ENCODE measurements around the gene SEPTIN10. TPM values are rescaled to one million over a fixed set of nuclear protein-coding genes. Genes with fewer than 3 reads are reported as not detected.
"Not testable (repeated sequence)": the region's sequence is repeated elsewhere in the genome, so short reads cannot be mapped to it uniquely, and the experiment has no call there.

SEPTIN10 gene
- total RNA-seq, 2 experiments from 2014 or later = 8.4 to 9.8 TPM

DNA sequence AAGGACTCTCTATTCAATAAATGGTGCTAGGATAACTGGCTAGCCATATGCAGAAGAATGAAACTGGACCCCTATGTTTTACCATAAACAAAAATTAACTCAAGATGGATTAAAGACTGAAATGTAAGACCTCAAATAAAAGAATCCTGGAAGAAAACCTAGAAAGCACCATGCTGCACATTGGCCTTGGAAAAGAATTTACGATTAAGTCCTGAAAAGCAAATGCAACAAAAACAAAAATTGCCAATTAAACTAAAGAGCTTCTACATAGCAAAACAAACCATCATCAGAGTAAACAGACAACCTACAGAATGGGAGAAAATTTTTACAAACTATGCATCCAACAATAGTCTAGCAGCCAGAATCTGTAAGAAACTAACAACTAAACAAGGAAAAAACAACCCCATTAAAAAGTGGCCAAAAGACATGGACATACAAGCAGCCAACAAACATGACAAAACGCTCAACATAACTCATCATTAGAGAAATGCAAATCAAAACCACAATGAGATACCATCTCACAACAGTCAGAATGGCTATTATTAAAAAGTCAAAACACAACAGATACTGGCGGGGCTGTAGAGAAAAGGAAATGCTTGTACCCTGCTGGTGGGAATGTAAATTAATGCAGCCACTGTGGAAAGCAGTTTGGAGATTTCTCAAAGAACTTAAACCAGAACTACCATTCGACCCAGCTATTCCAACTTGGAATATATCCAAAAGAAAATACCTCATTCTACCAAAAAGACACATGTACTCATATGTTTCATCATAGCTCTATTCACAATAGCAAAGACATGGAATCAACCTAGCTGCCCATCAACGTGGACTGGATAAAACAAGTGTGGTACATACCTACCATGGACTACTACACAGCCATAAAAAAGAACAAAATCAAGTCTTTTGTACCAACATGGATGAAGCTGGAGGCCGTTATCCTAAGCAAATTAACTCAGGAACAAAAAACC lies 30.6 kb downstream of the SEPTIN10 start:
- CTCF ChIA-PET = no interaction called here
- no peak for DNase-seq
- POLR2A ChIA-PET = no interaction called here
- Mint-ChIP-seq H3K27ac (no peak overlapping the region), H3K4me3 (no peak overlapping the region), H3K9me3 (no peaks in the 10 kb centered on the region), H3K36me3 (no peaks in the 10 kb centered on the region), H3K4me1 (ENCODE audit: low read depth) (no peaks in the 10 kb centered on the region), H3K27me3 (peaks cover 5% of the 10 kb centered on the region)
- intact Hi-C loops (cut with micrococcal nuclease) = no loop called here

DNA sequence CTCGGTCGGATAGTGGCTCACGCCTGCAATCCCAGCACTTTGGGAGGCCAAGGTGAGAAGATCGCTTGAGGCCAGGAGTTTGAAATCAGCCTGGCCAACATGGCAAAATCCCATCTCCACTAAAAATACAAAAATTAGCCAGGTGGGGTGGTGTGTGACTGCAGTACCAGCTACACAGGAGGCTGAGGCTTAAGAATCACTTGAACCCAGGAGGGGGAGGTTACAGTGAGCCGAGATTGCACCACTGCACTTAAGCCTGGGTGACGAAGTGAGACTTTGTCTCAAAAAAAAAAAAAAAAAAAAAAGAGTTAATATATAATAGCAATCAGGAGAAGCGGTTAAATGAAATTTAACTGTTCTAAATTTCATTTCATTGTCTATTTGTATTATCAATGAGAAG lies 36.1 kb downstream of the SEPTIN10 start:
- intact Hi-C loops (cut with micrococcal nuclease); H3K36me3 Mint-ChIP-seq; H3K4me3 Mint-ChIP-seq; H3K27ac Mint-ChIP-seq; POLR2A ChIA-PET; H3K4me1 Mint-ChIP-seq (ENCODE audit: low read depth); CTCF ChIA-PET; H3K9me3 Mint-ChIP-seq; H3K27me3 Mint-ChIP-seq; DNase-seq: not testable (repeated sequence)

DNA sequence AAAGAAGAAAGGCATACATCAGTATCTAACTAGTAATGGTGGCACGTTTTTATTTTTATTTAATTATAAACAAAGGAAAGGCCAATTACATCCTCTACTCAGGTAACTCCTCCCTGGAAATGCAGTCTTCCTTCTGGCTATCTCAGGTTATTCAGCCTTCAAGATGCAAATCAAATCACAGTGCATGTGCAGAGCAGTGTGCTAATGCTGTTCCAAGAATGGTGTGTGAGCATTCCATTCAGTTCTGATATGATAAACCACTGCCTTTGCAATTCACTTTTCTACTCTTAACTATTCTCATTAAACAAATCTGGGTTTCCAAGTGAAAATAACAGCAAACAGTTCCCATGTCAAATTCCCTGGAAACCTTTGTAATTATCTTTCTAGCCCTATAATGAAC lies 38.4 kb downstream of the SEPTIN10 start:
- Mint-ChIP-seq H3K36me3 (no peaks in the 10 kb centered on the region), H3K9me3 (no peaks in the 10 kb centered on the region), H3K27ac (no peak overlapping the region), H3K27me3 (peaks cover 4% of the 10 kb centered on the region), H3K4me1 (ENCODE audit: low read depth) (no peaks in the 10 kb centered on the region), H3K4me3 (no peak overlapping the region)
- ChIA-PET POLR2A (no interaction called here), CTCF (no interaction called here)
- intact Hi-C loops (cut with micrococcal nuclease) = no loop called here
- no peak for DNase-seq

DNA sequence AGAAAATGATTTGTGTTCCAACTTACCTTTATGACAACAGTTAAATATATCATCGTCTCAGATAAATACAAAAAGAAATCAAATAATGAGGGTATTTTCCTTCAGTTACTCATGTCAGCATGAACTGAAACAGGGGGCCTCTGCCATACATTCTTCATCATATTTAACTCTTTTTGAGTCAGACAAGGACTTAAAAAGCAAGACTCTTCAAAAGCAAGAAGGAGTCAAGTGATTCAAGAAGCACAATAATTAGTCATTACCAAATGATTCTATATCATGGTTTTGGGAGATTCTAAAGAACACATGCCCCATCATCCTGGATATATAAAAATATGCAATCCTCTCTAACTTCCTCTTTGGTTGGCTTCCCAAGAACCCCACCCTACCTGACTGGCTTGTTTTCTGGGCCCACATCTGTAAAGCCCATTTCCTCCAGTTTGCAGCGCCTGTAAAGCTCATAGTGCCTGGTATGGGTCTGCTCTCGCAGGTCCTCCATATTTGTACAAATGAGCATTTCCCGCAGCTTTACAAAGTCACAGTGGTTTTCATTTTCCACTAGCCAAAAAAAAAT lies 49.7 kb downstream of the SEPTIN10 start:
- Mint-ChIP-seq H3K27me3 (no peaks in the 10 kb centered on the region), H3K9me3 (no peaks in the 10 kb centered on the region)
- intact Hi-C loops (cut with micrococcal nuclease) = no loop called here

DNA sequence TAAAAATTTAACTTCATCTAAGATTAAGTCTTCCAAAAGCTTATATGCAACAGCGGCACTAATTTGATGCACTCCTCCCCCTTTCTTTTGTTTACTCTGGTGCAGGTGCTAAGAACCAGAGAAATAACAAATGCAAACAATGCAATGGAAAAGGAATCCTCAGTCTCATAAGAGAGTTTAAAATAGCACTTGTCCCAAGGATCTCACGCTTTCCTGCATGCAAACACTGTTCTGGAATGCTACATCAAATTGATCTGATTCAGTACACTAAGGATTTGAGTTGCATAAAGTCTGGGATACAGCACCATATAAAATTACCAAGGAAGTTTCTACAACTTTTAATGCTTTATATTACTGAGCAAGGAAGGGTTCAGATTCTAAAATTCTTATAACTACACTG lies 50.5 kb downstream of the SEPTIN10 start:
- no peaks in the 10 kb centered on the region for H3K9me3 Mint-ChIP-seq
- no peak overlapping the region for H3K4me3 Mint-ChIP-seq
- intact Hi-C loops (cut with micrococcal nuclease) = no loop called here
- H3K4me1 Mint-ChIP-seq (ENCODE audit: low read depth) = peaks cover 2% of the 10 kb centered on the region
- H3K27ac Mint-ChIP-seq = no peak overlapping the region
- POLR2A ChIA-PET = no interaction called here
- H3K36me3 Mint-ChIP-seq = no peaks in the 10 kb centered on the region
- CTCF ChIA-PET = no interaction called here
- no peak for DNase-seq
- no peaks in the 10 kb centered on the region for H3K27me3 Mint-ChIP-seq

More for the DNA sequence above, 49.7 kb downstream of the SEPTIN10 start:
- POLR2A ChIA-PET = no interaction called here
- DNase-seq = no peak
- Mint-ChIP-seq H3K36me3 (no peaks in the 10 kb centered on the region), H3K4me3 (no peak overlapping the region), H3K27ac (no peak overlapping the region), H3K4me1 (ENCODE audit: low read depth) (no peaks in the 10 kb centered on the region)
- CTCF ChIA-PET = no interaction called here

DNA sequence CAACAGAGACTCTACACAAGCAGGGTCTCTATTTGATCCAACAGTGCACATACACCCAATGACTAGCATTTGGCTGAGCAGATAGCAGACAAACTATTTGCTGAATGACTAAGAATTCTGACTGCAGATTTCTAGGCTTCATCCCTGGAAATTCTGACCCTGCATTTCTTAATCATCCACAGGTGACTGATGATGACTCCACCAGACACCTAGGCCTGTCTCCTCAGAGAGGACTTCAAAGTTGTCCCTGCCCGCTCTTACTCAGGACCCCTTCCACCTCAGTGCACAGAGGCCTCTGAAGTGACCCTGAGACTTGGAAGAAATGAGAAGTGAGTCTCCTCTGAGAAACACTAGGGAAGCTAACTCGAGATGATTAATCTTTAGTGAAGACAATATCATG lies 51.3 kb downstream of the SEPTIN10 start:
- peak; percentile 12 for DNase-seq
- CTCF ChIA-PET = no interaction called here
- POLR2A ChIA-PET = no interaction called here
- H3K36me3 Mint-ChIP-seq = no peaks in the 10 kb centered on the region
- no peaks in the 10 kb centered on the region for H3K27me3 Mint-ChIP-seq
- H3K9me3 Mint-ChIP-seq = no peaks in the 10 kb centered on the region
- peaks cover 2% of the 10 kb centered on the region for H3K4me1 Mint-ChIP-seq (ENCODE audit: low read depth)
- intact Hi-C loops (cut with micrococcal nuclease) = no loop called here
- H3K27ac Mint-ChIP-seq = no peak overlapping the region
- H3K4me3 Mint-ChIP-seq = no peak overlapping the region

DNA sequence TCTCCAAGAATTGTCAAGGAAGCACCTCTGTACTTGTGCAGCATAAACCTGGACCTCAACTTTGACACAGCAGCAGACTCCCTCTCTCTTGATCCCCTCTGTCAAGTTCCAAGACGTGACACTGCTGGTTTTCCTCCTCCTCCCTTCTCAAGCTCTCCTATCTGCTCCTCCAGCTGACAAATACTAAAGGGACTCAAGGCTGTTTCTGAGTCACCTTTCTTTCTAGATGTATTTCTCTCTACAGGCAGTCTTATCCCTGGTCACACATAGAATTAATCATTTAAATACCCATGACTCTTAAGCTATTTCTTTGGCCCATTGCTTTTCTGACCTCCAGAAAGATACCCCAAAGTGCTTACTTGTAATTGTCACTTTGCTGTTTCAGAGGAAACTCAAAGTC lies 53.5 kb downstream of the SEPTIN10 start:
- H3K4me1 Mint-ChIP-seq (ENCODE audit: low read depth) = peaks cover 2% of the 10 kb centered on the region
- ChIA-PET POLR2A (no interaction called here), CTCF (interaction anchor here (1.0 to 4.4 kb wide), 2 partner anchors 14 to 24 kb away, joined by 3 to 25 read pairs; no protein-coding TSS in a partner anchor)

DNA sequence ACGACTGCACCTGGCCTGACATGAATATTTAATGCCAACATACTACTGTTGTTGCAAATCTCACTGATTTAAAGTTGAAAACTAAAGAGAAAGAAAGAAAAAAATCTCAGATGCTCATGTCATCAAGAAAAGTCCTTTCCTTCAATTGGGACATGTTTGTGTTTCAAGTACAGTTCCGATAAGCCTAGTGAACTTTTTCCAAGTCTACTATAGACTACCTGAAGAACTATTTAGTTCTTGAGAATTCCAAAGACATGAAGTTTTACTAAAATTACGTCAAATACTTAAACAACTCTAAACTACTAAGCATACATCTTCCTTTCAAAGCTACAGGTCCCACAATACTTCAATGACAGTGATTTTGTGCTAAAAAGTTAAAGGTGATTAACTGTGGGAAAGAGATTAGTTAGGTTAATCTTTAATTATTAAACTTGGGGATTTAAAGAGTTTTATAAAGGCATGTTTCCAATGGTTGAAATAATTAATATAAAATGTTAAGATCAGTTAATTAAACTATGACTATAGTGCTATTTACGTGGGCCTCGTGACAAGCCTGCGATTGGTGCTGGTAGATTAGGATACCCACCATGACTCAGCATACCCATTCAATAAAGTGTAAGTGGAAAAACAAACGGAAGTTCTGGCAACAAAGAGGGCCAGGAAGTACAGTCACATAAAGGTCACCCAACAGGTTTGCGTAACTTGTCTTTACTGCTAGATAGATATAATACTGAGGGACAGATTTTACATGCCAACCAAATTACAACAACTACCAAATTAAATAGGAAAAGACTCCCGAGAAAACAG lies 55.5 kb downstream of the SEPTIN10 start:
- Mint-ChIP-seq H3K4me1 (ENCODE audit: low read depth) (peaks cover 2% of the 10 kb centered on the region), H3K4me3 (no peak overlapping the region), H3K36me3 (no peaks in the 10 kb centered on the region), H3K27me3 (no peaks in the 10 kb centered on the region), H3K9me3 (no peaks in the 10 kb centered on the region), H3K27ac (no peak overlapping the region)
- ChIA-PET POLR2A (no interaction called here), CTCF (interaction anchor here (4.4 kb wide), 1 partner anchor 12 kb away, joined by 25 read pairs; no protein-coding TSS in a partner anchor)
- no peak for DNase-seq
- intact Hi-C loops (cut with micrococcal nuclease) = no loop called here

More for the DNA sequence above, 53.5 kb downstream of the SEPTIN10 start:
- intact Hi-C loops (cut with micrococcal nuclease) = no loop called here
- DNase-seq = no peak
- Mint-ChIP-seq H3K4me3 (no peak overlapping the region), H3K27me3 (no peaks in the 10 kb centered on the region), H3K36me3 (no peaks in the 10 kb centered on the region), H3K27ac (no peak overlapping the region), H3K9me3 (no peaks in the 10 kb centered on the region)

DNA sequence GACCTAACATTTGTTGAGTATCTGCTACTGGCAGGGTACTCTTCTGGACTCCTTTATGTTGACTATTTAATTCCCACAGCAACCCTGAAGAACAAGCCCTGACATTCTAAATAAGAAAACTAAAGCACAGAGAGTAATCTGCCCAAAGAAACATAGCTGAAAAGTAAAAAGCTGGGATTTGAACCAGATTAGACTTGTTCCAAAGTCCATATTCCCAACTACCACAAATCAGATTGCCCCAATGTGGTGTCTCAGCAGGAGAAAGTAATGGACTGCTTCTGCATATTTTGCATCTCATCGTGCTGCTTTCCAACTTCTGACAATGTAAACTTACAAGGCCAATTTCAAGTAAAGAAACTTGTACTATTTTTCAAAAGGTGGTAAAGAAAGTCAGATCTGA lies 56.5 kb downstream of the SEPTIN10 start:
- no peaks in the 10 kb centered on the region for H3K27me3 Mint-ChIP-seq
- CTCF ChIA-PET = interaction anchor here (4.4 kb wide), 1 partner anchor 11 kb away, joined by 25 read pairs; no protein-coding TSS in a partner anchor
- no peak overlapping the region for H3K27ac Mint-ChIP-seq
- DNase-seq = no peak
- no peaks in the 10 kb centered on the region for H3K9me3 Mint-ChIP-seq
- intact Hi-C loops (cut with micrococcal nuclease) = no loop called here
- POLR2A ChIA-PET = no interaction called here
- H3K4me1 Mint-ChIP-seq (ENCODE audit: low read depth) = peaks cover 2% of the 10 kb centered on the region
- H3K4me3 Mint-ChIP-seq = no peak overlapping the region
- no peaks in the 10 kb centered on the region for H3K36me3 Mint-ChIP-seq

DNA sequence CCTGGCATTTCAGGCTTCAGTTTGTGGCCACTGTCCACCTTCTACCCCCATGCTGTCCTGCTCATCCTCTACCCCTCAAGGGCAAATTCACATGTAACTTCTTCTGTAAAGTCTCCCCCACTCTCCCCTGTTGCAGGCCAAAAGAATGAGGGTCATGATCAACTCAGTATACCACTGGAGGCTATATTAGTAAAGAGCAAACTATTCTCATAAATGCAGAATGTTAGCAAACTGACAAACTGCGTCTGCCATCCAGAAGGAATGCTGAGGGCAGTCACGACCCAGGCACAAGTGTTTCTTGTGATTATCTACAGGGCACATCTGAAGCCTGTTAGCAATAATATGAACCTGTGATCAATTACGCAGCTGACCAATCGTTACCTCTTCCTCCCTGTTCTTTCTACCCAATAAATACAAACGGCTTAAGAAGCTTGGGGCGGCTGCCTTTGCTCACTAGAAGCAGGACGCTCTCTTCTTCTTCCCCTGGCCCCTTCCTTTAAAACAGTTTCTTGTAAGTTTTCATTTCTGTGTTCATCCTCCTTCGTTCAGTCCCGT lies 58.3 kb downstream of the SEPTIN10 start:
- CTCF ChIA-PET = no interaction called here
- no peak for DNase-seq
- Mint-ChIP-seq H3K36me3 (no peaks in the 10 kb centered on the region), H3K4me3 (no peak overlapping the region), H3K27ac (no peak overlapping the region), H3K9me3 (no peaks in the 10 kb centered on the region), H3K4me1 (ENCODE audit: low read depth) (peaks cover 2% of the 10 kb centered on the region), H3K27me3 (no peaks in the 10 kb centered on the region)
- POLR2A ChIA-PET = no interaction called here
- intact Hi-C loops (cut with micrococcal nuclease) = no loop called here

DNA sequence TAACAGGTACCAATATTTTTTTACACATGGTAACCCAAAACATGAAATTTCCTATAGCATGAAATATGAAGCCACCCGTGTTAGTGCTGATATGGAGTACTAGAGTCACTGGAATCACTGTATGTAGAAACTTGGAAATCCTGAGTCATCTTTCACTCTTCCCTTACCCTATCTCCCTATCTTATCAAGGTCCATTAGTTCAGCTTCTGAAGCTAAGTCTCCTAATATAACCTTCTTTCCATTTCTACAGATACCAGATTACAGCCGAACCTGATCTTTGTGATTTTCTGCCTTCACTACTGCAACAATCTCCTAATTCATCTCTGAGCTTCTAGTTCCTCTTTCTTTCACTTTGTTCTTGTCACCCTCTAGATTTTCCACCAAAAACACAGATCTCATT lies 59.0 kb downstream of the SEPTIN10 start:
- Mint-ChIP-seq H3K36me3 (no peaks in the 10 kb centered on the region), H3K4me1 (ENCODE audit: low read depth) (peaks cover 2% of the 10 kb centered on the region), H3K27ac (no peak overlapping the region), H3K4me3 (no peak overlapping the region), H3K9me3 (no peaks in the 10 kb centered on the region), H3K27me3 (no peaks in the 10 kb centered on the region)
- ChIA-PET CTCF (no interaction called here), POLR2A (no interaction called here)
- intact Hi-C loops (cut with micrococcal nuclease) = no loop called here
- DNase-seq = no peak

DNA sequence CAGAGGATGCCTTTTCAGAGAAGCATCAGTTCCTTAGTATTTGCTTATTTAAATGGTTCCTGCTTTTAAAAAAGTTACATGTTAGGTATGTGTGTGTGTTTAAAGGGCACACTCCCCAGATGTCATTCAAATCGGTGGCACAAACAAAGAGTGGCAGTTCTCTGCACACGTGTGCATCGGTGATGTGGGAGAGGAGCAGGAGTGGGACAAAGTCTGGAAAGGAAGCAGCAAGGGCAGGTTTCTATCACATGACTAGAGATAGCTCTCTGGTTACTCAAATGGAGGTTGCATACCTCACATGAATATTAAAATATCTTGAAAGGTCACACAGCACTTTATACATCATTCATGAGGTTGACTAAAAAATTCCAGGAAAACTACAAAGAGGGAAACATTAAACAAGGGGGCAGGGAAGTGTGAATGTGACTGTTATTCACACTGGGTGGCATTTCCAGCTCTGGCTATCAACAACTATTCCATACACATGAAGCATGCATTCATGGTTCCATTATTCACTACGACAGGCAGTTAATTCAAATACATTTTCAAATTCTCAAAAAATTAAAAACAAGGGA lies 64.7 kb downstream of the SEPTIN10 start:
- ChIA-PET POLR2A (no interaction called here), CTCF (no interaction called here)
- Mint-ChIP-seq H3K27ac (no peak overlapping the region), H3K9me3 (no peaks in the 10 kb centered on the region), H3K36me3 (no peaks in the 10 kb centered on the region), H3K27me3 (no peaks in the 10 kb centered on the region), H3K4me3 (no peak overlapping the region), H3K4me1 (ENCODE audit: low read depth) (no peaks in the 10 kb centered on the region)
- intact Hi-C loops (cut with micrococcal nuclease) = loop anchor here (10.0 kb wide), 1 partner anchor 166 kb away; no protein-coding TSS in a partner anchor
- DNase-seq = no peak
